Keratinocyte (primary cell): ENCODE results near the gene TRPT1. TPM values are rescaled to one million over a fixed set of nuclear protein-coding genes. Genes with fewer than 3 reads are reported as not detected.
A peak's percentile ranks its signal among the peaks of the same experiment; 100 is the strongest.

Experiments used
- DNase-seq: peaks from one replicate; pipeline ENCODE4 v3.0.0-alpha.2; 2011; ENCODE audit warnings: low read depth, missing footprints, low spot score
- FAIRE-seq: peaks from 2 replicates; lab custom pipeline; 2011; peaks lifted over from hg19 to GRCh38; lab: Jason Lieb, UNC
- H2AFZ ChIP-seq: 2 replicates; pipeline ENCODE4 v1.6.0; 2012; ENCODE audit warnings: low read length, control low read depth, inconsistent platforms; ENCODE audit not compliant: control insufficient read depth
- H3K27ac ChIP-seq: 2 replicates; pipeline ENCODE4 v1.5.1; 2011; ENCODE audit warnings: low read length; ENCODE audit not compliant: control insufficient read depth, insufficient read depth
- H3K27me3 ChIP-seq: 3 replicates; pipeline ENCODE4 v1.6.0; 2011; ENCODE audit warnings: low read length; ENCODE audit not compliant: control insufficient read depth, insufficient read depth; ENCODE audit errors: extremely low read depth
- H3K36me3 ChIP-seq, 2 experiments: 2 replicates in 1 of 2; 3 replicates in 1 of 2; pipeline ENCODE4 v1.5.1; 2011; ENCODE audit warnings: low read length in 2 of 2, mild to moderate bottlenecking in 1 of 2; ENCODE audit not compliant: control insufficient read depth in 2 of 2, insufficient read depth in 2 of 2; ENCODE audit errors: extremely low read depth in 1 of 2
- H3K4me1 ChIP-seq: 3 replicates; pipeline ENCODE4 v1.5.1; 2011; ENCODE audit warnings: low read length; ENCODE audit not compliant: control insufficient read depth, insufficient read depth; ENCODE audit errors: extremely low read depth
- H3K4me2 ChIP-seq: 3 replicates; pipeline ENCODE4 v1.6.0; 2011; ENCODE audit warnings: low read depth, low read length; ENCODE audit not compliant: control insufficient read depth, insufficient read depth; ENCODE audit errors: extremely low read depth
- H3K4me3 ChIP-seq, 3 experiments: fragments of 200-600 bp in 1 of 3; sonication (generic) in 1 of 3; 2 replicates in 2 of 3; 3 replicates in 1 of 3; pipeline ENCODE4 v1.5.1; 2011 to 2016; ENCODE audit warnings: low read length in 3 of 3, mild to moderate bottlenecking in 3 of 3, control low read depth in 2 of 3, inconsistent platforms in 1 of 3, low read depth in 1 of 3, mixed read lengths in 1 of 3, mixed run types in 1 of 3, moderate library complexity in 1 of 3; ENCODE audit not compliant: control insufficient read depth in 2 of 3, insufficient read depth in 2 of 3; ENCODE audit errors: extremely low read depth in 1 of 3
- H3K79me2 ChIP-seq: 2 replicates; pipeline ENCODE4 v1.6.0; 2012; ENCODE audit warnings: low read length; ENCODE audit not compliant: control insufficient read depth, insufficient read depth
- H3K9ac ChIP-seq: 3 replicates; pipeline ENCODE4 v1.6.0; 2011; ENCODE audit warnings: low read length; ENCODE audit not compliant: control insufficient read depth, insufficient read depth; ENCODE audit errors: extremely low read depth
- H3K9me1 ChIP-seq: 3 replicates; pipeline ENCODE4 v1.6.0; 2011; ENCODE audit warnings: low read length; ENCODE audit not compliant: control insufficient read depth, insufficient read depth; ENCODE audit errors: extremely low read depth
- H3K9me3 ChIP-seq: 2 replicates; pipeline ENCODE4 v1.5.1; 2012; ENCODE audit warnings: low read depth, low read length; ENCODE audit not compliant: control insufficient read depth
- H4K20me1 ChIP-seq: 3 replicates; pipeline ENCODE4 v1.6.0; 2011; ENCODE audit warnings: low read length; ENCODE audit not compliant: control insufficient read depth, insufficient read depth; ENCODE audit errors: extremely low read depth
- CTCF ChIP-seq, 3 experiments: IDR thresholded peaks in 1 of 3; conservative IDR thresholded peaks in 1 of 3; optimal IDR thresholded peaks in 1 of 3; 2 replicates in 2 of 3; 3 replicates in 1 of 3; pipeline versions ENCODE3 to v1.5.1; 2011; ENCODE audit warnings: low read length in 3 of 3, mild to moderate bottlenecking in 3 of 3, moderate library complexity in 2 of 3, control low read depth in 1 of 3, inconsistent platforms in 1 of 3; ENCODE audit not compliant: insufficient read depth in 2 of 3; ENCODE audit errors: extremely low read depth in 1 of 3
- EZH2 ChIP-seq: IDR thresholded peaks from one replicate; pipeline ENCODE4 v1.6.1; 2012; ENCODE audit warnings: inconsistent platforms, mild to moderate bottlenecking, low read length, moderate library complexity
- dilution Hi-C: fragments of 300-500 bp; cut with MboI; formaldehyde crosslinking; loops from one replicate; pipeline ENCODE4 v1.7.0; 2020; ENCODE audit warnings: low sequenced_read_pairs; ENCODE audit not compliant: extremely low pct_ligation_motif_present
- polyA plus RNA-seq, 5 experiments: library from polyadenylated mRNA; depleted of rRNA in 3 of 5; stranded (reverse) in 3 of 5; stranded (forward) in 1 of 5; unstranded in 1 of 5; fragments of >200 nt; gene quantifications; 1 replicate in 1 of 5; 2 replicates in 3 of 5; 3 replicates in 1 of 5; pipeline versions ENCODE4 v1.2.1 to v1.2.3, GENCODE V29; 2011 to 2012; ENCODE audit warnings: missing spikeins in 2 of 5, low read depth in 1 of 5, low replicate concordance in 1 of 5

TRPT1 gene
- polyA plus RNA-seq, 1 donor (not counting 4 experiments of a cell fraction or from before 2014, with no cell fraction given): 15.5 TPM

DNA sequence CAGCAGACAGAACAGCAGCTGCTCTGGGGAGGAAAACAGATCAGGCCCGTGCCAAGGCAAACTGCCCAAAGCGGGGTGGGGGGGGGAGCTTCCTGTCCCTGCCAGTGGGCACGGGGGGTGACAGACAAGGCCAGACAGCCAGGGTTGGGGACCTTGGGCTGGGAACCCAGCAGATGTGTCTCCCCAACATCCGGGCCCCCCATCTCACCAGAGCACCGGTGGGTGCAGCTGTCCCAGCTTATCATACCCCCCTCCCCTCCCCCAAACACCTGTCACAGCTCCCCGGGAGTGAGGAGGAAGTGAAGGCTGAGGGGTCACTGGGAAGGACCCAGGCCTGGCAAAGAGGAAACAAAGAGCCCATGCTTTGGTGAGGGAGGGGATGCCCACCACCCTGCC is 19.4 kb upstream of the TRPT1 start:
- H2AFZ ChIP-seq: no peak overlapping the region
- H3K27ac ChIP-seq: peak overlapping the region; percentile 88
- H3K36me3 ChIP-seq: peaks cover 6 to 14% of the 10 kb centered on the region in 2 experiments
- DNase-seq (no peak), FAIRE-seq (no peak)
- dilution Hi-C loops: no loop called here
- no peaks in the 10 kb centered on the region for H3K9me1 ChIP-seq
- H4K20me1 ChIP-seq: no peaks in the 10 kb centered on the region
- H3K4me3 ChIP-seq: peak overlapping the region; percentile 73 to 88 (median 86)
- peaks cover 26% of the 10 kb centered on the region for H3K79me2 ChIP-seq
- TF ChIP-seq EZH2 (no peak), CTCF (optimal IDR thresholded peaks at IDR 0.05 in 1 of 3, IDR thresholded peaks at IDR 0.05 in 1 of 3, conservative IDR thresholded peaks at IDR 0.05 in 1 of 3; ENCODE audit: extremely low read depth in 1 of 3, insufficient read depth in 2 of 3, low read length in 3 of 3) (no peak)
- H3K27me3 ChIP-seq: no peaks in the 10 kb centered on the region
- no peaks in the 10 kb centered on the region for H3K9me3 ChIP-seq
- peak overlapping the region; percentile 95 for H3K9ac ChIP-seq
- peaks cover 32% of the 10 kb centered on the region for H3K4me1 ChIP-seq
- H3K4me2 ChIP-seq: peak overlapping the region; percentile 85

DNA sequence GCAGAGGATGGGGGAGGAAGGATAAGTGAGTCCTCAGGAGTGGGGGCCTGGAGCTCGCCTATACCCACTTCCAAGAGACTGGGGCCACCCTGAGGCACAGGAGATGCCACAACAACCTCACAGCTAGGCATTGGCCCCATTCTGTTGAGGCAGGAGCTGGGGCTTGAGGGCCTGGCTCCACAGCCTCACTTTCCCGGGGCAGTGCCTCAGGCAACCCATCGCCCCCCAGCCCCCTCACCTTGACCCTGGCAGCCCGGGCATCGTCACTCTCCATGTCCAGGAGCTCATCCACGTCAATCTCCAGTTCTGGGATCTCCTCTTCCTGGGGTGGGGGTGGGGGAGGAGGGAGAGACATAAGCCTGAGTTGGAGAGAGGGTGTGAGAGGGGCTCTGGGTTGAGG is 19.0 kb upstream of the TRPT1 start:
- DNase-seq: no peak
- Histone ChIP-seq H3K79me2 (peaks cover 26% of the 10 kb centered on the region), H3K9me1 (no peaks in the 10 kb centered on the region), H3K4me3 (peak overlapping the region; percentile 73 to 88 (median 86)), H3K4me1 (peaks cover 36% of the 10 kb centered on the region), H4K20me1 (no peaks in the 10 kb centered on the region), H3K27me3 (no peaks in the 10 kb centered on the region), H3K36me3 (peaks cover 6 to 14% of the 10 kb centered on the region in 2 experiments), H3K4me2 (peak overlapping the region; percentile 85), H2AFZ (no peak overlapping the region), H3K27ac (peak overlapping the region; percentile 88), H3K9me3 (no peaks in the 10 kb centered on the region), H3K9ac (peak overlapping the region; percentile 95)
- no peak for FAIRE-seq
- dilution Hi-C loops: no loop called here
- TF ChIP-seq EZH2 (no peak), CTCF (optimal IDR thresholded peaks at IDR 0.05 in 1 of 3, IDR thresholded peaks at IDR 0.05 in 1 of 3, conservative IDR thresholded peaks at IDR 0.05 in 1 of 3; ENCODE audit: extremely low read depth in 1 of 3, insufficient read depth in 2 of 3, low read length in 3 of 3) (no peak)
